Mammary epithelial cell (primary cell): Measurements from ENCODE around the gene BICDL1.

Experiments
- CTCF ChIP-seq, 2 donors: IDR thresholded peaks in 1 of 2; conservative IDR thresholded peaks in 1 of 2; 2 replicates each; pipeline ENCODE4 v1.5.1; 2011 to 2012; ENCODE audit warnings: inconsistent platforms in 2 of 2, low read length in 2 of 2, mild to moderate bottlenecking in 2 of 2, control low read depth in 1 of 2, low read depth in 1 of 2; ENCODE audit not compliant: insufficient read depth in 1 of 2; ENCODE audit errors: extremely low read depth in 1 of 2
- EZH2 ChIP-seq: IDR thresholded peaks from 2 replicates; pipeline ENCODE4 v1.6.1; 2012; ENCODE audit warnings: low read length, inconsistent platforms, borderline replicate concordance

GRCh38 chr12:120126635-120127005 lies 137.6 kb downstream of the BICDL1 start:
- TF ChIP-seq EZH2 (no peak), CTCF (conservative IDR thresholded peaks at IDR 0.05 in 1 of 2, IDR thresholded peaks at IDR 0.05 in 1 of 2; ENCODE audit: extremely low read depth in 1 of 2, insufficient read depth in 1 of 2, low read depth in 1 of 2, low read length in 2 of 2) (no peak)
